ENCODE measurements around the gene NUDT2. TPM values are rescaled to one million over a fixed set of nuclear protein-coding genes. Genes with fewer than 3 reads are reported as not detected.

The NUDT2 gene
- polyA plus RNA-seq, 1 of the 3 experiments (the other 2 are of a cell fraction) = 47.8 TPM

GRCh38 chr9:34380034-34380510 lies 50.7 kb downstream of the NUDT2 start:
- Histone ChIP-seq H3K9me3 (no peaks in the 10 kb centered on the region), H3K4me1 (ENCODE audit: control insufficient read depth in 1 of 2, insufficient read depth in 2 of 2, low read depth in 1 of 2, low read length in 1 of 2) (peaks cover 7 to 23% of the 10 kb centered on the region in 2 experiments; a peak in 3 of 4 replicates), H2AFZ (ENCODE audit: low read depth) (peak overlapping the region; percentile 78; the same call in 1 of the 2 replicates), H3K4me2 (no peak overlapping the region), H3K36me3 (replicated peaks in 1 of 2; ENCODE audit: control insufficient read depth in 1 of 2, insufficient read depth in 2 of 2, low read length in 1 of 2) (no peaks in the 10 kb centered on the region), H3K27ac (ENCODE audit: low read depth in 2 of 2, low read length in 1 of 2) (no peak overlapping the region), H3K79me2 (ENCODE audit: insufficient read depth) (no peaks in the 10 kb centered on the region), H4K20me1 (ENCODE audit: insufficient read depth) (no peaks in the 10 kb centered on the region), H3K9me2 (no peaks in the 10 kb centered on the region), H3K4me3 (ENCODE audit: low read depth in 2 of 2, low read length in 1 of 2) (no peak overlapping the region), H3K27me3 (ENCODE audit: insufficient read depth) (no peaks in the 10 kb centered on the region), H3K9ac (no peak overlapping the region), H3F3A (replicated peaks; ENCODE audit: insufficient read depth) (peaks cover 4% of the 10 kb centered on the region)
- ChIA-PET POLR2A (no interaction called here), CTCF (interaction anchor here (0.7 to 8.0 kb wide), 13 partner anchors 24 to 224 kb away, joined by 3 to 149 read pairs (median 5); no protein-coding TSS in a partner anchor)
- no peak for DNase-seq
- TF ChIP-seq NFIC (IDR thresholded peaks at IDR 0.05; ENCODE audit: borderline replicate concordance) (no peak), NRF1 (IDR thresholded peaks at IDR 0.05; ENCODE audit: low read depth, low read length) (no peak), USF1 (IDR thresholded peaks at IDR 0.05; ENCODE audit: borderline replicate concordance, low read depth) (no peak), FOSL2 (IDR thresholded peaks at IDR 0.05; ENCODE audit: borderline replicate concordance, low read depth) (no peak), MEF2A (IDR thresholded peaks at IDR 0.05; ENCODE audit: borderline replicate concordance, low read depth) (no peak), ZBTB33 (IDR thresholded peaks at IDR 0.05; ENCODE audit: borderline replicate concordance, low read depth) (no peak), FOXM1 (IDR thresholded peaks at IDR 0.05; ENCODE audit: low read depth) (no peak), SMC3 (IDR thresholded peaks at IDR 0.05; ENCODE audit: low read depth, low read length) (no peak), RXRA (IDR thresholded peaks at IDR 0.05; ENCODE audit: borderline replicate concordance, low read depth) (no peak), YY1 (IDR thresholded peaks at IDR 0.05; ENCODE audit: low read depth) (no peak)
- TF ChIP-seq, protein P1, sequence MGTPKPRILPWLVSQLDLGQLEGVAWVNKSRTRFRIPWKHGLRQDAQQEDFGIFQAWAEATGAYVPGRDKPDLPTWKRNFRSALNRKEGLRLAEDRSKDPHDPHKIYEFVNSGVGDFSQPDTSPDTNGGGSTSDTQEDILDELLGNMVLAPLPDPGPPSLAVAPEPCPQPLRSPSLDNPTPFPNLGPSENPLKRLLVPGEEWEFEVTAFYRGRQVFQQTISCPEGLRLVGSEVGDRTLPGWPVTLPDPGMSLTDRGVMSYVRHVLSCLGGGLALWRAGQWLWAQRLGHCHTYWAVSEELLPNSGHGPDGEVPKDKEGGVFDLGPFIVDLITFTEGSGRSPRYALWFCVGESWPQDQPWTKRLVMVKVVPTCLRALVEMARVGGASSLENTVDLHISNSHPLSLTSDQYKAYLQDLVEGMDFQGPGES (IDR thresholded peaks at IDR 0.05; ENCODE audit: low read depth, low read length) = no peak
- TF ChIP-seq, protein P2, sequence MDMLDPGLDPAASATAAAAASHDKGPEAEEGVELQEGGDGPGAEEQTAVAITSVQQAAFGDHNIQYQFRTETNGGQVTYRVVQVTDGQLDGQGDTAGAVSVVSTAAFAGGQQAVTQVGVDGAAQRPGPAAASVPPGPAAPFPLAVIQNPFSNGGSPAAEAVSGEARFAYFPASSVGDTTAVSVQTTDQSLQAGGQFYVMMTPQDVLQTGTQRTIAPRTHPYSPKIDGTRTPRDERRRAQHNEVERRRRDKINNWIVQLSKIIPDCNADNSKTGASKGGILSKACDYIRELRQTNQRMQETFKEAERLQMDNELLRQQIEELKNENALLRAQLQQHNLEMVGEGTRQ (IDR thresholded peaks at IDR 0.05; ENCODE audit: borderline replicate concordance, low read depth, low read length) = no peak
- TF ChIP-seq, protein P3, sequence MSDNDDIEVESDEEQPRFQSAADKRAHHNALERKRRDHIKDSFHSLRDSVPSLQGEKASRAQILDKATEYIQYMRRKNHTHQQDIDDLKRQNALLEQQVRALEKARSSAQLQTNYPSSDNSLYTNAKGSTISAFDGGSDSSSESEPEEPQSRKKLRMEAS (IDR thresholded peaks at IDR 0.05; ENCODE audit: low read depth) = no peak
- 92% methylated on average over 21 of the region's 24 CpGs for WGBS (ENCODE audit: low lambda C conversion rate)
